Kidney (tissue), 14 donors: Measurements from ENCODE around the gene VTI1A. TPM values are rescaled to one million over a fixed set of nuclear protein-coding genes. Genes with fewer than 3 reads are reported as not detected.

Experiments
- DNase-seq, 5 donors: peaks; one replicate each; pipeline ENCODE4 v3.0.0-alpha.2; 2013 to 2020
- FAIRE-seq: peaks from 2 replicates; lab custom pipeline; 2012; peaks lifted over from hg19 to GRCh38; lab: Jason Lieb, UNC
- H3K27ac ChIP-seq, 2 donors: one replicate each; pipeline ENCODE4 v1.7.0; 2013; ENCODE audit warnings: low read depth in 2 of 2, low read length in 2 of 2, inconsistent platforms in 1 of 2
- H3K27me3 ChIP-seq: one replicate; pipeline ENCODE4 v1.7.1; 2013; ENCODE audit warnings: low read length, inconsistent platforms; ENCODE audit not compliant: control insufficient read depth, insufficient read depth
- H3K36me3 ChIP-seq, 3 donors: one replicate each; pipeline versions ENCODE4 v1.7.0 to v1.7.1; 2013; ENCODE audit warnings: low read length in 3 of 3, control low read depth in 1 of 3, inconsistent platforms in 1 of 3; ENCODE audit not compliant: insufficient read depth in 3 of 3, control insufficient read depth in 2 of 3
- H3K4me1 ChIP-seq, 3 donors: one replicate each; pipeline versions ENCODE4 v1.7.0 to v1.7.1; 2013; ENCODE audit warnings: low read length in 3 of 3, inconsistent platforms in 1 of 3, low read depth in 1 of 3; ENCODE audit not compliant: control insufficient read depth in 2 of 3, insufficient read depth in 2 of 3
- H3K4me3 ChIP-seq, 3 donors: one replicate each; pipeline versions ENCODE4 v1.7.0 to v1.8.1; 2013; ENCODE audit warnings: low read length in 3 of 3, control low read depth in 1 of 3, inconsistent platforms in 1 of 3
- H3K9ac ChIP-seq, 3 donors: one replicate each; pipeline versions ENCODE4 v1.7.0 to v1.7.1; 2013; ENCODE audit warnings: low read length in 3 of 3, control low read depth in 1 of 3, inconsistent platforms in 1 of 3
- H3K9me3 ChIP-seq, 3 donors: one replicate each; pipeline versions ENCODE4 v1.7.0 to v1.7.1; 2013; ENCODE audit warnings: low read length in 3 of 3, control low read depth in 1 of 3, inconsistent platforms in 1 of 3; ENCODE audit not compliant: control insufficient read depth in 2 of 3, insufficient read depth in 1 of 3
- intact Hi-C: fragments of 100-400 bp; cut with DNase I; formaldehyde crosslinking; loops from one replicate; pipeline ENCODE4 v1.11.1; 2022
- polyA plus RNA-seq: library from polyadenylated mRNA; stranded (reverse); fragments of 350-450 nt; fragmentation: Illumina TruSeq; extraction: RNeasy Lipid Tissue Mini Kit (QIAGEN cat#74804); gene quantifications from one replicate; pipeline ENCODE4 v1.2.3, GENCODE V29; 2014; ENCODE audit warnings: low read depth, low replicate concordance; ENCODE audit not compliant: insufficient read depth
- total RNA-seq: library from RNA; stranded (reverse); fragmentation: NEBNext Ultra II Directional; extraction: Animal tissue kit (Norgen Biotek cat#: 25700); gene quantifications from one replicate; pipeline ENCODE4 v1.2.1, GENCODE V29; 2021
- TF ChIP-seq, protein P1 (sequence below): IDR thresholded peaks from 3 replicates; pipeline ENCODE4 v1.5.1; 2012; ENCODE audit warnings: mild to moderate bottlenecking, moderate library complexity, borderline replicate concordance; ENCODE audit not compliant: insufficient read depth; ENCODE audit errors: extremely low read depth
- donor health status: control.
- donor health status: control.
- donor health status: control.
- donor health status: control.
- donor health status: control.
- donor health status: DM: yes; HTN: yes; CAD: no.
- donor health status: Normal renal cell carcinoma (clear cell type).

Gene VTI1A
- total and polyA plus RNA-seq, 2 donors from 2014 or later = 9.2 to 41.8 TPM

- intact Hi-C loops = no loop called here
- H3K4me3 ChIP-seq = no peak overlapping the region
- no peaks in the 10 kb centered on the region for H3K9me3 ChIP-seq
- H3K36me3 ChIP-seq = no peaks in the 10 kb centered on the region
- no peak for FAIRE-seq
- no peak for DNase-seq
- H3K27ac ChIP-seq = no peak overlapping the region
- no peak overlapping the region for H3K9ac ChIP-seq
- H3K27me3 ChIP-seq = no peaks in the 10 kb centered on the region
- TF ChIP-seq, protein P1, sequence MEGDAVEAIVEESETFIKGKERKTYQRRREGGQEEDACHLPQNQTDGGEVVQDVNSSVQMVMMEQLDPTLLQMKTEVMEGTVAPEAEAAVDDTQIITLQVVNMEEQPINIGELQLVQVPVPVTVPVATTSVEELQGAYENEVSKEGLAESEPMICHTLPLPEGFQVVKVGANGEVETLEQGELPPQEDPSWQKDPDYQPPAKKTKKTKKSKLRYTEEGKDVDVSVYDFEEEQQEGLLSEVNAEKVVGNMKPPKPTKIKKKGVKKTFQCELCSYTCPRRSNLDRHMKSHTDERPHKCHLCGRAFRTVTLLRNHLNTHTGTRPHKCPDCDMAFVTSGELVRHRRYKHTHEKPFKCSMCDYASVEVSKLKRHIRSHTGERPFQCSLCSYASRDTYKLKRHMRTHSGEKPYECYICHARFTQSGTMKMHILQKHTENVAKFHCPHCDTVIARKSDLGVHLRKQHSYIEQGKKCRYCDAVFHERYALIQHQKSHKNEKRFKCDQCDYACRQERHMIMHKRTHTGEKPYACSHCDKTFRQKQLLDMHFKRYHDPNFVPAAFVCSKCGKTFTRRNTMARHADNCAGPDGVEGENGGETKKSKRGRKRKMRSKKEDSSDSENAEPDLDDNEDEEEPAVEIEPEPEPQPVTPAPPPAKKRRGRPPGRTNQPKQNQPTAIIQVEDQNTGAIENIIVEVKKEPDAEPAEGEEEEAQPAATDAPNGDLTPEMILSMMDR = no peak
- H3K4me1 ChIP-seq = no peaks in the 10 kb centered on the region
Measured at GRCh38 chr10:112710528-112710927, 263.5 kb downstream of the VTI1A start.

DNA sequence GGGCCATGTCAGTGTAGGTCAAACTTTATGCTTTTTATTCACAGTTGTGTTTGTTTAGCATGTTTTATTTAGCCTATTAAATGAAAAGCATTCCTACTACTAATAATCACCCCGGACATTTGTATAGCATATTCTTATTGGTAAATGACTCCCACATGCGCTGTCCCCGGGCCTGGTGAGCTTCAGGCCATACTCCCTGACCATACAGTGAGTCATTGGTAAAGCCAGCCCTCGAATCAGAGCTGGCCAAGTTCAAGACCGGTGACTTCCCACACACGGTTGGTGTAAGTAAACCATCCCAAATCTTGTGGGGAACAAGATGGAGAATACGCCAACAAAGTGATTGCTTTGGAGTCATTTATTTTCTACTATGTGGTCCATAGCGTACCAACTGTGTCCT is 264.4 kb downstream of the VTI1A start:
- no peak overlapping the region for H3K27ac ChIP-seq
- no peak for FAIRE-seq
- H3K4me1 ChIP-seq = no peaks in the 10 kb centered on the region
- H3K9me3 ChIP-seq = no peaks in the 10 kb centered on the region
- no peak for DNase-seq
- no peak overlapping the region for H3K4me3 ChIP-seq
- H3K36me3 ChIP-seq = no peaks in the 10 kb centered on the region
- no peaks in the 10 kb centered on the region for H3K27me3 ChIP-seq
- intact Hi-C loops = no loop called here
- TF ChIP-seq, protein P1 = no peak
- H3K9ac ChIP-seq = no peak overlapping the region

- intact Hi-C loops = no loop called here
- no peak overlapping the region for H3K27ac ChIP-seq
- H3K4me1 ChIP-seq = no peaks in the 10 kb centered on the region
- H3K9me3 ChIP-seq = no peaks in the 10 kb centered on the region
- FAIRE-seq (no peak), DNase-seq (no peak)
- H3K27me3 ChIP-seq = no peaks in the 10 kb centered on the region
- no peak overlapping the region for H3K4me3 ChIP-seq
- no peaks in the 10 kb centered on the region for H3K36me3 ChIP-seq
- H3K9ac ChIP-seq = no peak overlapping the region
- TF ChIP-seq, protein P1 = no peak
Measured at GRCh38 chr10:112712536-112712935, 265.5 kb downstream of the VTI1A start.

DNA sequence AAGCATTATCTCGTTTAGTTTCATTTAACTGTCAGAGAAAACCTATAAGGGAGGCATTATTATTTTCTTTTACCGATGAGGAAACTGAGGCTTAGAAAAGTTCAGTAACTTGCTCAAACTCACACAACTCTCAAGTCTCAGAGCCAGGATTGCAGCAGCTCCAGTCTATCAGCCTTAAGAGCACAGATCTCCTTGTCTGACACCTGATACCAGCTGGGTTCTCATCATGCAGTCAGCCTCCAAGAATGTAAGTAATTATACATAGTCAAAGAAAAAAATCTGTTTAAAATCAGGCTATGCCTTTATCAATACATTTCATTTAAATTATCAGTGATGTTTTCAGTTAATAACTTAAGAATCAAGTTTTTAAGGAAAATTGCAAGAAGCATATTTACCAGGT is 266.4 kb downstream of the VTI1A start:
- DNase-seq = no peak
- intact Hi-C loops = no loop called here

More for the DNA sequence above, 266.4 kb downstream of the VTI1A start:
- Histone ChIP-seq H3K4me1 (no peaks in the 10 kb centered on the region), H3K9me3 (no peaks in the 10 kb centered on the region), H3K36me3 (no peaks in the 10 kb centered on the region), H3K27ac (no peak overlapping the region), H3K4me3 (no peak overlapping the region), H3K9ac (no peak overlapping the region), H3K27me3 (no peaks in the 10 kb centered on the region)
- TF ChIP-seq, protein P1 = no peak
- FAIRE-seq = no peak
